ENCODE results near the gene CDK5.

Gene CDK5

GRCh38 chr7:151075978-151076426 lies 18.3 kb upstream of the CDK5 start:
- H3K4me3 ChIP-seq (ENCODE audit: low read depth, low read length) = no peak overlapping the region
- TF ChIP-seq CTCF (IDR thresholded peaks at IDR 0.05; ENCODE audit: low read depth, low read length) = no peak

GRCh38 chr7:151075662-151075971 lies 17.9 kb upstream of the CDK5 start:
- TF ChIP-seq CTCF (IDR thresholded peaks at IDR 0.05; ENCODE audit: low read depth, low read length) = no peak
- no peak overlapping the region for H3K4me3 ChIP-seq (ENCODE audit: low read depth, low read length)

- H3K4me3 ChIP-seq (ENCODE audit: low read depth, low read length) = no peak overlapping the region
- no peak for TF ChIP-seq CTCF (IDR thresholded peaks at IDR 0.05; ENCODE audit: low read depth, low read length)
Observed at GRCh38 chr7:151074817-151075661, 17.3 kb upstream of the CDK5 start.

GRCh38 chr7:151073990-151074389 lies 16.3 kb upstream of the CDK5 start:
- TF ChIP-seq CTCF (IDR thresholded peaks at IDR 0.05; ENCODE audit: low read depth, low read length) = no peak
- H3K4me3 ChIP-seq (ENCODE audit: low read depth, low read length) = no peak overlapping the region

GRCh38 chr7:151071032-151071866 lies 13.6 kb upstream of the CDK5 start:
- TF ChIP-seq CTCF (IDR thresholded peaks at IDR 0.05; ENCODE audit: low read depth, low read length) = no peak
- H3K4me3 ChIP-seq (ENCODE audit: low read depth, low read length) = no peak overlapping the region

GRCh38 chr7:151070574-151070960 lies 12.9 kb upstream of the CDK5 start:
- TF ChIP-seq CTCF (IDR thresholded peaks at IDR 0.05; ENCODE audit: low read depth, low read length) = no peak
- H3K4me3 ChIP-seq (ENCODE audit: low read depth, low read length) = no peak overlapping the region
